Measurements from ENCODE around the gene MYRF.

Gene MYRF

DNA sequence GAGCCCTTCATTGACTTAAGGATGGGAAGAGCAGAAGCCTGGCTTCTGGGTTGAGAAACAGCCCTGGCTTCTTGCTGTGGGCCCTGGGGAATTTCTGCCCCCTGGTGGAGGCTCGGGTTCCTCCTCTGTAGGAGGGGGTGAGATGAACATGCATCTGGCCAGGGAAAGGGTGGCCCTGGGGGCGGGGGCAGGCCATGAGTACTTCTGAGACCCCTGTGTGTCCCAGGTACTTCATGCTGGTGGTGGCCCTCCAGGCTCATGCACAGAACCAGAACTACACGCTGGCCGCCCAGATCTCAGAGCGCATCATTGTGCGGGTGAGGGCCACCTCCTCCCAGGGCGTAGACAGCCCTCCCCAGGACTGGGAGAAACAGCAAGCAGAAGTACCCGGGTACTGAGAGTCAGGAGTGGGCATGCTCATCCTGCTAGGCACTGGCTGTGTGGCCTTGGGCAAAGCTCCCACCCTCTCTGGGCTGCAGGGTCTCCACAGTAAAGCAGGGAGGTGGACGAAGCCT is 24.2 kb downstream of the MYRF start:
- peak; percentile 62 for DNase-seq (ENCODE audit: low read depth)

DNA sequence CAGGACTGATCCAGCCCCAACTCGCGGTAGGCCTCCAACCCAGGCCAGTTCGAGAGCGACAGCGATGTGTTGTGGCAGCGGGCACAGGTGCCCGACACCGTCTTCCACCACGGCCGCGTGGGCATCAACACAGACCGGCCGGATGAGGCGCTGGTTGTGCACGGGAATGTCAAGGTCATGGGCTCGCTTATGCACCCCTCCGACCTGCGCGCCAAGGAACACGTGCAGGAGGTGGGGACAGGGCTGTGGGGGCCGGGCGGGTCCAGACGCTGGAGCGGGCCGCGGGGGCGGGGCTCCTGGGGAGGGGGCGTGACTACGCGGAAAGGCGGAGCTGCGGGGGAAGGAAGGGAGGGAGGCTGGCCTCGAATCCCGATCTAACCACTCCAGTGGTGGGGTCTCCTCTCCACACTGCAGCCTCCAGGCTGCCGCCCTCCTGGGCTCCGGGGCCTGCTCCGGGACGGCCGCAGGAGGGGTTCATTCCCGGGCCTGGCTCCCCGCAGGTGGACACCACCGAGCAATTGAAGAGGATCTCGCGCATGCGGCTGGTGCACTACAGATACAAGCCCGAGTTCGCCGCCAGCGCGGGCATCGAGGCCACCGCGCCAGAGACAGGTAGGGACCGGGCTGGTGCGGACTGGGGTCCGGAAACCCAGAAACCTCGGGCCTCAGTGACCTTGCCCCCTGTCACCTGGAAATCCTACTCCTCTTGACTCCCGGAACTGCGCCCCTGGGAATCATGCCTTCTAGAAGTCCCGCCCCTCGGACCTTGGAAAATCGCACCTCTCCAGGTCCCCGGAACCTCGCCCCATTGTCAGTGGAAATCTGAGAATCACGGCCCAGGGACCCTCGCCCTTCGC is 25.0 kb downstream of the MYRF start:
- DNase-seq (ENCODE audit: low read depth), result peak; percentile 40

DNA sequence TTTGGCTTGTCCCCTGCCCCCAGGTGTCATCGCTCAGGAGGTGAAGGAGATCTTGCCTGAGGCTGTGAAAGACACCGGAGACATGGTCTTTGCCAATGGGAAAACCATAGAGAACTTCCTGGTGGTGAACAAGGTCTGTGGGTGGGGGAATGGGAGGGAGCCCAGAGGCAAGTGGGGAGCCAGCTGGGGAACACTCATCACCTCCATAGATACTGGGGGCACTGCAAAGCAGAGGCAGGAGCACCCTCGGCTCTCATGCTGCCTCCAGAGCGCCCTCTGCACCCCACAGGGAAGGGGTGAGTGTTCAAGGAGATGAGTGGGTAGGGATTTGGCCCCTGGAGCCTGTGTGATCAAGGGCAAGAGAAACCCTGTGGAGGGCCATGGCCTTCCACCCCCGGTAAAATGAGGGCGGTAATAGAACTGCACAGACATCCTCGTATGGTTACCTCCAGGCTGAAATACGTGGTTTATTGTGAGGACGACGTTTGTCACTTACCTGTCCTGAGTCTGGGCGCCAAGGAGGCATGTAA is 26.0 kb downstream of the MYRF start:
- no peak for DNase-seq (ENCODE audit: low read depth)

DNA sequence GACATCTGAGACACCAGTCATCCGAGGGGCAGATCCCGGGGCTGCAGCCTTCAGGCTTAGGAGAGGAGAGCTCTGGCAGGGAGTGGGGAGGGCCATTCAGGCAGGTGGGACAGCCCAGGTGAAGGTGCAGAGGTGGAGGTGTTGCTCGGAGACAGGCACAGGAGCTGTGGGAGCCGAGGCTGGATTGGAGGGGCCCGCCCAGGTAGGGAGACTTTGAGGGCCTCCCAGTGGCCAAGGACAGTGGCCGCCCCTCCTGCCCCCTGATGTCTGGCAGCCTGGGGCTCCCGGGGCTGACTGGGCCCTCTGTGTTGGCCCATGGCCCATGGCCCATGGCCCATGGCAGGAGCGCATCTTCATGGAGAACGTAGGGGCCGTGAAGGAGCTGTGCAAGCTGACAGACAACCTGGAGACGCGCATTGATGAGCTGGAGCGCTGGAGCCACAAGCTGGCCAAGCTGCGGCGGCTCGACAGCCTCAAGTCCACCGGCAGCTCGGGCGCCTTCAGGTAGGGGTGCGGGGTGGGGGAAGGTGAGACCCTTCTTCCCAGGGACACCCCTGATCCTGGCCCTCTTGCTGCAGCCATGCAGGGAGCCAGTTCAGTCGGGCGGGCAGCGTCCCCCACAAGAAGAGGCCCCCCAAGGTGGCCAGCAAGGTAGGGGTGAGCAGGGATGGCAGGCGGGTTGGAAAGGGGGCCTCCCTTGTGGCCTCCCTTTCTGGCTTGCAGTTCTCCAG is 26.6 kb downstream of the MYRF start:
- no peak for DNase-seq (ENCODE audit: low read depth)

DNA sequence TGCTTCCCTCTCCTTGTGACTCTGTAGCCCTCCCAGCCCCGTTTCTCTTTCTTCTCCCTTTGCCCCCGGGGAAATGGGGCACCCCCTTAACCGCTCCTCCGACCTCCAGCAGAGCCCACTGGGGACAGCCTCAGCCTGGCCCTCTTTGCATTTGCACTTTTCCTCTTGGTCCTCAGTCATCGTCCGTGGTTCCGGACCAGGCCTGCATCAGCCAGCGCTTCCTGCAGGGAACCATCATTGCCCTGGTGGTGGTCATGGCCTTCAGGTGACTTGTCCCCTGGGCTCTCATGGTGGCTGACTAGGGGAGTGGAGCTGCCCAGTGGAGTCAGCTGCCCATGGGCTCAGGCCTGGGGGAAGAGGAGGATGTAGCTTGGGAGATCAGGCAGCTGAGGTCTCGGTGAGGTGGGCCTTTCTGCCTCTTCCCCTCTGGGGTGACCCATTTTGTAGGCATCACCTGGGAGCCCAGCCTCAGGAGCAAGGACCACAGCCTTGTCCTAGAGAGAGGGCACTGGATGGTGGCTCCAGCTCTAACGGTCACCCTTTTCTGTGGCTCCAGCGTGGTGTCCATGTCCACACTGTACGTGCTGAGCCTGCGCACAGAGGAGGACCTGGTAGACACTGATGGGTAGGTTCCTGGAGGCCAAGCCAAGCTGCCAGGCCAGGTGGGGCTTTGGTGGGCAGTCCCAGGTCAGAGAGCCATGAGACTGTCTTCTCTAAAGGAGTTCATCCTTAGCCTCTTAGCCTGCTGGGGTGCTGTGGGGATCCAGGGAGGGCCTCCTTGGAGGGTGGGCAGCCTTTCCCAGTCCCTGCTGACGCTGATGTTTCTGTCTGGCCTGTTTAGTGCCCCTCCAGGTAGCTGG is 27.5 kb downstream of the MYRF start:
- DNase-seq (ENCODE audit: low read depth), result no peak

DNA sequence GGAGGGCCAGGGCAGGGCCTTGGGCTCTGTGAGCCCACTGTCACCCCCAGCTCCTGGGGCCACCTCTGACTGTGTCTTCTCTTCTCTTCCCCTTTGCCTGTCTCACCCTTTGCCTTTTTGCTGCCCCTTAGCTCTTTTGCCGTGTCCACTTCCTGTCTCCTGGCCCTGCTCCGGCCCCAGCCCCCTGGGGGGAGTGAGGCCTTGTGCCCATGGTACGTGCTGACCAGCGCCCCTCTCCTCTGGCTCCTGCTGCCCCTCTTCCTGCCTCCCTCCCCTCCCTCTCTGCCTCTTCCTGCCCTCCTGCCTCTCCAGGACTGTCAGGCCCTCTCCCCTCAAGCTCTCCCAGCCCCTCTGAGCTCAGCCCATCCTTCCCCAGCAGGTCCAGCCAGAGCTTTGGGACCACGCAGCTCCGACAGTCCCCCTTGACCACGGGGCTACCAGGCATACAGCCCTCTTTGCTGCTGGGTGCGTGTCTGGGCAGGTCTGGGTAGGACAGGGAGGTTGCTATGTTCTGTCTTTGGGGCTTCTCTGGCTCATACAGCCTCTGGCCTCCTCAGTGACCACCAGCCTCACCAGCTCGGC is 28.2 kb downstream of the MYRF start:
- no peak for DNase-seq (ENCODE audit: low read depth)

DNA sequence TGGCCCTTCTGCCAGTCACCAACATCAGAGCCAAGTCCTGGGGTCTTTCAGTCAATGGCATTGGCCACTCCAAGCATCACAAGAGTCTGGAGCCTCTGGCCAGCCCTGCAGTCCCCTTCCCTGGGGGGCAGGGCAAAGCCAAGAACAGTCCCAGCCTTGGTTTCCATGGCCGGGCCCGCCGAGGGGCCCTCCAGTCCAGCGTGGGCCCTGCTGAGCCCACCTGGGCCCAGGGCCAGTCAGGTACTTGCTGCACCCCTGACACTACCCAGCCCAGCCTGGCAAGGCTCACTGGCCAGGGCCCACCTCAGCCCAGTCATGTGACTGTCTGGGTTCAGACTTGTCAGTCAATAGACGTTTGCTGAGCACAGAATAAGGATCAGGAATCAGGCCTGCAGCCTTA is 29.1 kb downstream of the MYRF start:
- no peak for DNase-seq (ENCODE audit: low read depth)

DNA sequence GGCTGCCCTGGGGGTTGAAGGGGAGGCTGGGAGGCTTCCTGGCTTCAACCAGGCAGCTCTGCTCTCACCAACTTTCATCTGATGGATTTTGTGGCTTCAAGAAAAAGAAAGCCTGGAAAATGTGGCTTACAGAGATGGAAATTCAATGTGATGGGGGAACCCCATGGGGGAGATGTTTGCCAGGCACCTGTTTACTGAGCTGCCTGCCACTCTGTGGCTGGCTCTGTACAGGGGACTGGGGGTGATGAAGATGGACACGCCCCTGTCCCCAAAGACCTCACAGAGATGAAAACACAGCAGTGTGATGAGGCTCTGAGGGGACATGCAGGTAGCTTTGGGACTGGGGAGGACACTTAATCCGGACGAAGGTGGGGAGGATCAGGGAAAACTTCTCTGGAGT is 29.9 kb downstream of the MYRF start:
- DNase-seq (ENCODE audit: low read depth), result no peak

DNA sequence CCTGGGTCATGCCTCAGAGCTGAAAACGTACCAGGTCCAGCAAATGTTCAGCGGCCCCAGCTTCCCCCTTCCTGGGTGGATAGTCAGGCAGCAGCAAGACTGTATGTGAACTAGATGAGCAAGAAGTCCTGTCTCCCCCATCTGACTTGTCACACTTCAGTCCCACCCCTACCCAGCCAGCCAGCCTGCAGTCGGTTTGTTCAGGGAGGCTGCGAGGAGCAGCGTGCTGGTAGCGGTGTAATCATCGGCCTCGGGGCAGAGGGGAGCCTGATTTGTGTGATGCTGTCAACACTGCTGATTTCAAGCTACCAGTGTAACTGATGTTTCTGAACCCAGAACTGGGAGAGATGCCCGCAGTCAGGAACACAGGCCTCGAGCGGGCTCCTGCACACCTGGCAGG is 30.4 kb downstream of the MYRF start:
- DNase-seq (ENCODE audit: low read depth), result no peak

DNA sequence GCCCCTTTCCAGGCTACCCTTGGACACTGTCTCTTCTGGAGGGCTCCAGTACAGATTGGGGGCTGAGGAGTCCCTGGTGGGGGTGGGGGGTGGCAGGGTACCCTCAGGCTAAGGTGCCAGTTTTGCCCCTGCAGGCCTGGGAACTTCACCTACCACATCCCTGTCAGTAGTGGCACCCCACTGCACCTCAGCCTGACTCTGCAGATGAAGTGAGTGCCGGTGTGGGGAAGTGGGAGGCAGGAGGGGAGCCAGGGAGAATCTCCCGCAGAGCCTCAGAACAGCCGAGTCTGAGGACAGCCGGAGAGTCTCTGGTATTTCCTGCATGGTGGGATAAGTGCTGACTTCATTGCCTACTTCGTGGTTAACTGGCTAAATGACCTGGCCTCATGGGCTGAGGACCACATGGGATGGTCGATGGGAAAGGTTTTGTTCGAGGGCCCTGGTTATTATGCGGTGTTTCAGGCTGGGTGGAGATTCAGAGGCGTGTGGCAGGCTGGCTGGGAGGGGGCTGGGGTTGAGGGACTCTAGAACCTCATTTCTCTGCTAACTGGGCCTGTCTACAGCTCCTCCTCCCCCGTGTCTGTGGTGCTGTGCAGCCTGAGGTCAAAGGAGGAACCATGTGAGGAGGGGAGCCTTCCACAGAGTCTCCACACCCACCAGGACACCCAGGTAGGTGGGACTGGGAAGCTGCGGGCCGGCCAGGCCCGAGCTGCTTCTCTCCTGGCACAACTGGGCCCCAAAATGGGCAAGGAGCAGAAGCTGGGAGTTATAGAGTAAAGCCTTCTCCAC is 31.5 kb downstream of the MYRF start:
- no peak for DNase-seq (ENCODE audit: low read depth)

DNA sequence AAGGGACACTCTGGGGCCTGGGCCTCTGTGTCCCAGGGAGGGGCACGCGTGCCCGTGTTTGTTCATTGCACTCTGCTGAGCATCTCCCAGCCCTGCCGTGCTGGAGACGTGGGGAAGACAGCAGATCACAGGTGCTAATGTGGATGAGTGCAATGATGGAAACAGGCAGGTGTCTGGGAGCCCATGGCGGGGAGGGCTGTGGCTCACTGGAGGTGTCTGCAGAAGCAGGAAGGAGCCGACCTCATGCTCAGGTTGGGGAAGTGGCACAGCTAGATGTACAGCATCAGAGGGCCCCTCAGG is 32.0 kb downstream of the MYRF start:
- no peak for DNase-seq (ENCODE audit: low read depth)

DNA sequence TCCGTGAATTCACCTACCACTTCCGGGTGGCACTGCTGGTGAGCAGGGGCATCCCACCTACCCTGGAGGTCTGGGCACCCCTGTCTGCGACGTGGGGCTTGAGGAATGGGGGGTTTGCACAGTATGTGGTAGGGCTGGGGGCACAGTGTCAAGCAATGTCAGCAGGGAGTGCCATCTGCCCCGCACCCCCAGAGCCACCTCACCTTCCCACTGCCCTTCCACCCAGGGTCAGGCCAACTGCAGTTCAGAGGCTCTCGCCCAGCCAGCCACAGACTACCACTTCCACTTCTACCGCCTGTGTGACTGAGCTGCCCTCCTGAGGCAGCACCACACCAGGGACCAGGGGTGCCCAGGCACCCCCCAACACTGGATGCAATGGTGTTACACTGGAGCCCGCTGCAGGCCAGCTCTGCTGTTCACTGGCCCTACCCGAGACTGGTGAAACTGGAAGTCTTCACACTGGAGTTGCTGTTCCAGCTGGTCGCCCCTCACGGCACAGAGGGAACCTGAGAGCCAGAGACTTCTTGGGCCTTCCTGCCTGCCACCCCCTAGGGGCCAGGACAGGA is 33.5 kb downstream of the MYRF start:
- no peak for DNase-seq (ENCODE audit: low read depth)

DNA sequence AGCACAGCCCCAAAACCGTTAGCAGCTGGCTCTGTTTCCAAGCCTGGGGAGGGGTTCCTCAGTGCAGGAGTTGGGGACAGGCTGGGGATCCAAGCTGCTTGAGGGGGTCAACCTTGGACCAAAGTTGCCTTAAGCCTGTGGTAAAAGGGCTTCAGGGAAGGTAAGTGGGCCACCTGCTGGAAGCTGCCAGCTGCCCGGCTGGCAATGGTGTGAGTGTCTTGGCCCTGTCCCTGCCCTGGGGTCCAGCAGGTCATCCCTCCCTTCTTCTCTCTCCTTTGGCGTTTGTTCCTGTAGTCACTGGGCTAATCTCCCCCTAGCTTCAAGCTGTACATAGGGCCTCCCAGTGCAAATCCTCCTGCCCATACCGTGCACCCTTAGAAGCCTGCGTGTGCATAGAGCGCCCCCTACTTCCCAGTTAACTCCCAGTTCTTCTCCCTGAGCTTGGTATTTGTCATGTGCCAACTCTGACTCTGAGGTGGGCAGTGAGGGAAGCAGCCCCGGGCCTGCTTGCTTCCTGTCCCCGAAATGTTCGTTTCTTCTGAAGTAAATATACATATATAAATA is 35.6 kb downstream of the MYRF start:
- no peak for DNase-seq (ENCODE audit: low read depth)

DNA sequence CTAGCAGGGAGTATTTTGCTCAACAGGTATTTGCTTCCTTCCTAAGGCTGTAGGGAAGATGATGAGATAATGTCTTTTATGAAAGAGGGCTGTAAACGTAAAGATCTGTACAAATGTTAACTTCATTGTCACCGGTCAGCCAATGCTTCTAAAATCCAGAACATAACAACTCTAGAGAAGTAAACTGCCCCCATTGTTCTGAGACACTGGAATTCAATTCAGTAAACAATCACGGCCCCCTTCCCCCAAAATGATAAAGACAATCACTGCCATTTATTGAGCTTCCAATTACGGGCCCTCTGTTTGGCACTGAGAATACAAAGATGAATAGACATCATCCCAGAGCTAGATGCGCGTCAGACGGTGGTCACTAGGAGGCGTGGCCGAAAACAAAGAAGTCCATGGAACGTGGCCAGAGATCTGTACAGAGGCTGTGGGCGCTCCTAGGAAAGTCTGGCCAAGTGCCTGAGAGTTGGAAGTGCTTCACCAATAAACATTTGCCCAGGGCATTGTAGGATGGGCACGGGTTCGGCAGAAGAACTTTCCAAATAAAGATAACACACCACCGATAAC is 39.4 kb downstream of the MYRF start:
- DNase-seq (ENCODE audit: low read depth), result peak; percentile 38

DNA sequence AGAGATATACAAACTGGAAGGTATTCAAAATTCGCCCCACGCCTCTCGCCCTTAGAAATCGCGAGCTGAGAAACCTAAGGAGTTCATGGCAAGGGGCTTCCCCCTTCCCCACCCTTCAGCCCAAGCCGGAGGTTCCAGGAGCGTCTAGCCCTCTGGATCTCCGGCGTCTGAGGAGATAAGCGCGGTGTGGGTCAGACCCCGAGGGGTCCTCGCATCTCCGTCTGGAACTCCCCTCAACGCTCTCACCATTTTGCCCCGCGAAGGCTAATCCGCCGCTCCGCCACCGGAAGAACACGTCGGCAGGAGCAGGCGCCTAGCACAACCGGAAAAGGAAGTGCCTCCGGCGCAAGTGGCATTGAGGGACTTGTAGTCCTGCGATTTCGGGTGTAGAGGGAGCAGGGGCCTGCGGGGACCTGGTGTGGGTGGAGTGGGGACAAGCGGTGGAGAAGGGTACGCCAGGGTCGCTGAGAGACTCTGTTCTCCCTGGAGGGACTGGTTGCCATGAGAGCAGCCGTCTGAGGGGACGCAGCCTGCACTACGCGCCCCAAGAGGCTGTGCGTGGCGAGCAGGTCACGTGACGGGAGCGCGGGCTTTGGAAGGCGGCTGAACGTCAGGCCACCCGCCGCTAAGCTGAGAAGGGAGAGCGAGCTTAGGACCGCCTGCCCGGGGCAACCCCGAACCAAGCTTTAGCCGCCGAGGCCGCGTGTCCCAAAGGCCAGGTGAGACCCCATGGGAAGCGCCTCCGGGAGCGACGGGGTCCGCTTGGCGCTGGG is 40.1 kb downstream of the MYRF start, which contains the start of the genes FEN1 and TMEM258:
TSS of gene FEN1 (plus strand) at position 602 of the 773 bp plus-strand sequence. CDS start 2,451 bp downstream, outside the sequence.
TSS of gene TMEM258 (minus strand) at position 290 of the 773 bp plus-strand sequence. CDS start at position 249, 41 bp downstream.
- DNase-seq (ENCODE audit: low read depth), result peak; percentile 84

DNA sequence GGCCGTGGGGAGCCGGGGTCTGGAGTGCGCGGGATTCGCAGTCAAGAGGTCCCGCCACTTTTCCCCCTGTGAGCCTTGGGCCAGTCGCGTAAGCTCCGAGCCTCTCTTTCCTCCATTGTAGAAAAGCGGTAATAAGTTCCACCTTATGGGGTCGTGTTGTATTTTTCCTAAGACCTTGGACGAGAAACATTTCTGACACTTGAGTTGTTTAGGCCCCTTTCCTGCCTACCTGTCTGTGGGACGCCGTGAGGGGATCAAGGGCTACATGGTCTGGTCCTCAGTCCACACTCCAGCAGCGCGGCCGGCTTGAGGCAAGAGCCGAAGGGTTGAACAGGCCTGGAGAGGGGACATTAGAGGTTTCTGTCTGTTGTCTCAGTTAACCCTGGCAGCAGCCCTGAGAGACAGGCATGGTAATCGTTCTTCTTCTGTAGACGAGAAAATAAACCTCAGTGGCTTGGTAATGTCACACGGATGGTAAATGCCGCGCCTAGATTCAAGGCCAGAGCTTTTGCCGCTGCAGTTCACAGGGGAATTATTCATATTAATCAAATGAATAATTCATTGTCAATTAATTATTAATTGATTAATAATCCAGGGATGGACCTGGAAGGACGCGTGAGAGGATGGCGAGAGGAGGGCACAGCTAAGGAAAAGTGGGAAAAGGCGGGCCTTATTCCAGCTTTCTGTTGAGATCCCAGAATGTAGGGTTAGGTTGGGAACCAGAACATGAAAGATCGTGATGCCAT is 40.8 kb downstream of the MYRF start:
- no peak for DNase-seq (ENCODE audit: low read depth)

DNA sequence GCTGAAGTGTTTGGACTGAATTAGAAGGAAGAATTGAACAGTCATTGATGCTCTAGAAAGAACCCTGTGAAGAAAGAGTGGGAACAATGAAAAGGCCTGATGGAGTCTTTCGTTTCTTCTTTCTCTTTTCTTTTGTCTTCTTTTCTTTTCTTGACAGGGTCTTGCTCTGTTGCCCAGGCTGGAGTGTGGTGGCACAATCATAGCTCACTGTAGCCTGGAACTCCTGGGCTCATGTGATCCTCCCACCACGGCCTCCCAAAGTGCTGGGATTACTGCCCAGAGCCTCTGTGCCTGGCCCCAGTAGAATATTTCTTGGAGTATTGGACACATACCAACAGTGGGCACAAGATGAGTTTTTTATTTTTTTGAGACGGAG is 41.4 kb downstream of the MYRF start:
- DNase-seq (ENCODE audit: low read depth), result no peak

DNA sequence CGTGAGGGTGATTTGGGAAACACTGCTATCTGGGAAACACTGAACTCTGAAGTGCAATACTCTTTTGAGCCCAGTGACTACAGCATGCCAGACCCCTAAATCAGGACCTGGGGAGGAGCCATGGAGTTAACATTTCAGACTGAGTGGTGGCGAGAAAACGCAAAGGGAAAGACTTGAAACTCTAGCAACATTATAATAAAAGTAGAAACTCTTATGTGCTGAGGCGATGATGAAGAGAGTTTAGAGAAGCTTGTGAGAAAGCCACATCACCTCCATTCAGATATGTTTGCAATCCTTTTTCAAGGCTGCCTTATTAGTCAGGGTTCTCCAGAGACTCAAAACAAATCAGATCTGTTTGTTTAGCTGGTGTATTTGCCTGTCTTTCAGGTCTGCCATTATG is 42.1 kb downstream of the MYRF start:
- no peak for DNase-seq (ENCODE audit: low read depth)
